GM23248 (cell line): ENCODE data around the gene GRAMD1B.

ENCODE experiments used
- EZH2 ChIP-seq: fragments of 200-600 bp; sonication (generic); IDR thresholded peaks from 2 replicates; pipeline ENCODE4 v1.6.1; 2018; ENCODE audit warnings: antibody characterized with exemption, mild to moderate bottlenecking; ENCODE audit not compliant: insufficient read depth, poor library complexity, severe bottlenecking
- EZH2phosphoT487 ChIP-seq: fragments of 200-600 bp; sonication (generic); IDR thresholded peaks from 2 replicates; pipeline ENCODE4 v1.6.1; 2018; ENCODE audit warnings: antibody characterized with exemption, moderate library complexity, mild to moderate bottlenecking, low read depth; ENCODE audit not compliant: insufficient read depth

DNA sequence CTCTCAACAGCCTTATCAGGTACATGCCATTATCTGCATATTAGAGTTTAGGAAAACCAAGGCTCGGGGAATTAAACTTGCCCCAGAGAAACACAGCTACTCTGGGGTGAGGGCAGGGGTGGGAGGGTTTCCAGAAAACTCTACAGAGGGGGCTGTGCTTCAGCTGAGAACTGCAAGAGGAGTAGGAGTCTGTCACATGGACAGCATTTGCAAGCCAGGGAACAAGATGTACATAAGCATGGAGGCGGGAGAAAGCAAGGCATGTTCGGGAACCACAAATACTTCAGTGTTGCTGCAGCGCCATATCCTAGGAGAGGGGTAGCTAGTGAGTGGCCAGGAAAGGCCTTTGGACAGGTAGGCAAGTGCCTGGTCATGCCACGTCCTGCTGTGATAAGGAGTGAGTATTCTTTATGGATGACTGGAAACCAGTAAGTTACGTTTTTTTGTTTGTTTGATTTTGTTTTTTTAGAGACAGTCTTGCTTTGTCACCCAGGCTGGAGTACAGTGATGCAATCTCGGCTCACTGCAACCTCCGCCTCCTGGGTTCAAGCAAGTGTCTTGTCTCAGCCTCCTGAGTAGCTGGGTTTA, 57.2 kb downstream of the GRAMD1B start:
- TF ChIP-seq EZH2phosphoT487 (no peak), EZH2 (no peak)
